Adrenal gland (tissue), 12 donors: Measurements from ENCODE around the gene TROAP. TPM values are rescaled to one million over a fixed set of nuclear protein-coding genes. Genes with fewer than 3 reads are reported as not detected.

Experiments used
- DNase-seq, 7 donors: peaks; one replicate each; pipeline ENCODE4 v3.0.0-alpha.2; 2019 to 2020
- H3K27ac ChIP-seq, 5 donors: fragments of 200-600 bp; sonication (generic) in 4 of 5; 1 replicate in 3 of 5; 2 replicates in 2 of 5; pipeline versions ENCODE4 v1.5.1 to v1.8.0; 2016 to 2020; ENCODE audit warnings: mild to moderate bottlenecking in 1 of 5
- H3K27me3 ChIP-seq: fragments of 200-600 bp; 2 replicates; pipeline ENCODE4 v1.8.0; 2021
- H3K36me3 ChIP-seq, 2 donors: fragments of 200-600 bp; replicated peaks in 1 of 2; 1 replicate in 1 of 2; 2 replicates in 1 of 2; pipeline versions ENCODE4 v1.5.1 to v1.8.0; 2018 to 2022
- H3K4me1 ChIP-seq, 2 donors: fragments of 200-600 bp; replicated peaks in 1 of 2; 1 replicate in 1 of 2; 2 replicates in 1 of 2; pipeline versions ENCODE4 v1.5.1 to v1.8.0; 2018 to 2021
- H3K4me3 ChIP-seq, 4 donors: fragments of 200-600 bp; sonication (generic) in 3 of 4; one replicate each; pipeline ENCODE4 v1.5.1; 2016 to 2018
- H3K9me3 ChIP-seq, 3 donors: fragments of 200-600 bp; sonication (generic) in 1 of 3; replicated peaks in 1 of 3; 1 replicate in 2 of 3; 2 replicates in 1 of 3; pipeline versions ENCODE4 v1.5.1 to v1.8.0; 2016 to 2021
- POLR2A ChIP-seq, 2 donors: fragments of 450-650 bp; IDR thresholded peaks; one replicate each; pipeline ENCODE4 v1.6.1; 2017; ENCODE audit warnings: antibody characterized with exemption in 2 of 2, mild to moderate bottlenecking in 2 of 2, moderate library complexity in 1 of 2
- WGBS, 4 donors: extraction: QIAGEN DNeasy Blood & Tissue Kit in 2 of 4; methylation state at CpG; one replicate each; pipeline versions ENCODE4 v1.1.5 to v1.1.7; 2013 to 2017; 5-methylcytosine and 5-hydroxymethylcytosine counted together
- intact Hi-C, 2 donors: fragments of 100-400 bp; cut with DNase I; formaldehyde crosslinking; loops; one replicate each; pipeline versions ENCODE4 v1.14.1 to v1.15.0; 2022 to 2023
- polyA plus RNA-seq, 3 donors: library from polyadenylated mRNA; stranded (reverse); fragments of 200-250 nt in 2 of 3; fragments of 350-450 nt in 1 of 3; fragmentation: Illumina TruSeq in 1 of 3; extraction: RNeasy Lipid Tissue Mini Kit (QIAGEN cat#74804) in 1 of 3; gene quantifications; one replicate each; pipeline ENCODE4 v1.2.3, GENCODE V29; 2013 to 2014
- total RNA-seq, 9 donors: library from RNA; depleted of rRNA in 4 of 9; stranded (reverse); fragments of >200 nt in 4 of 9; fragments of 120-200 nt in 1 of 9; fragmentation: NEBNext Ultra II Directional in 1 of 9; extraction: Animal tissue kit (Norgen Biotek cat#: 25700) in 1 of 9; gene quantifications; one replicate each; pipeline versions ENCODE4 v1.1.0 to v1.2.4, GENCODE V29; 2013 to 2023
- TF ChIP-seq, protein P1 (sequence below), 6 experiments: fragments of 450-650 bp in 4 of 6; fragments of 200-600 bp in 2 of 6; sonication (generic) in 1 of 6; IDR thresholded peaks; 1 replicate in 5 of 6; 2 replicates in 1 of 6; pipeline versions ENCODE4 v1.5.1 to v1.8.0; 2016 to 2021; ENCODE audit warnings: antibody characterized with exemption in 6 of 6, mild to moderate bottlenecking in 2 of 6, moderate library complexity in 1 of 6
- donor health status: healthy with polysubstance abuse.
- donor health status: Bipolar disorder and iron deficiency.
- donor health status: DM: yes; HTN: yes; CAD: no.
- donor health status: DM: no; HTN: no; CAD: no.
- donor health status: DM: no; HTN: no; CAD: no.
- donor health status: DM: yes; HTN: yes; CAD: no.

Gene TROAP
- total and polyA plus RNA-seq, 12 donors = 0.53 to 9.5 (median 1.8) TPM; not detected in 1

- intact Hi-C loops = no loop called here
- peaks cover 21% of the 10 kb centered on the region for H3K27me3 ChIP-seq
- no peak overlapping the region for H3K27ac ChIP-seq
- H3K36me3 ChIP-seq = no peaks in the 10 kb centered on the region
- 3 to 12% (median 6%) methylated on average over 11 to 33 of the region's 33 CpGs for WGBS, 4 donors
- H3K4me1 ChIP-seq = peaks cover 40 to 60% of the 10 kb centered on the region in 2 donors
- TF ChIP-seq POLR2A (IDR thresholded peaks at IDR 0.05) = no peak
- TF ChIP-seq, protein P1, sequence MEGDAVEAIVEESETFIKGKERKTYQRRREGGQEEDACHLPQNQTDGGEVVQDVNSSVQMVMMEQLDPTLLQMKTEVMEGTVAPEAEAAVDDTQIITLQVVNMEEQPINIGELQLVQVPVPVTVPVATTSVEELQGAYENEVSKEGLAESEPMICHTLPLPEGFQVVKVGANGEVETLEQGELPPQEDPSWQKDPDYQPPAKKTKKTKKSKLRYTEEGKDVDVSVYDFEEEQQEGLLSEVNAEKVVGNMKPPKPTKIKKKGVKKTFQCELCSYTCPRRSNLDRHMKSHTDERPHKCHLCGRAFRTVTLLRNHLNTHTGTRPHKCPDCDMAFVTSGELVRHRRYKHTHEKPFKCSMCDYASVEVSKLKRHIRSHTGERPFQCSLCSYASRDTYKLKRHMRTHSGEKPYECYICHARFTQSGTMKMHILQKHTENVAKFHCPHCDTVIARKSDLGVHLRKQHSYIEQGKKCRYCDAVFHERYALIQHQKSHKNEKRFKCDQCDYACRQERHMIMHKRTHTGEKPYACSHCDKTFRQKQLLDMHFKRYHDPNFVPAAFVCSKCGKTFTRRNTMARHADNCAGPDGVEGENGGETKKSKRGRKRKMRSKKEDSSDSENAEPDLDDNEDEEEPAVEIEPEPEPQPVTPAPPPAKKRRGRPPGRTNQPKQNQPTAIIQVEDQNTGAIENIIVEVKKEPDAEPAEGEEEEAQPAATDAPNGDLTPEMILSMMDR (IDR thresholded peaks at IDR 0.05) = no peak
- peak overlapping the region in 1 of 4 donors; percentile 44 for H3K4me3 ChIP-seq
- H3K9me3 ChIP-seq = no peaks in the 10 kb centered on the region
- peak in 2 of 7 donors; percentile 30 to 53 for DNase-seq
Measured at GRCh38 chr12:49342914-49343731, 20.1 kb downstream of the TROAP start.

GRCh38 chr12:49344486-49345050, 21.5 kb downstream of the TROAP start:
- Histone ChIP-seq H3K27ac (no peak overlapping the region), H3K27me3 (peaks cover 30% of the 10 kb centered on the region), H3K4me3 (peak overlapping the region in 1 of 4 donors; percentile 26), H3K36me3 (no peaks in the 10 kb centered on the region), H3K4me1 (peaks cover 40 to 57% of the 10 kb centered on the region in 2 donors), H3K9me3 (no peaks in the 10 kb centered on the region)
- WGBS, 4 donors = 31 to 53% (median 42%) methylated on average over 9 to 15 of the region's 15 CpGs
- intact Hi-C loops = no loop called here
- no peak for TF ChIP-seq POLR2A (IDR thresholded peaks at IDR 0.05)
- DNase-seq = peak in 2 of 7 donors; percentile 17 to 33

DNA sequence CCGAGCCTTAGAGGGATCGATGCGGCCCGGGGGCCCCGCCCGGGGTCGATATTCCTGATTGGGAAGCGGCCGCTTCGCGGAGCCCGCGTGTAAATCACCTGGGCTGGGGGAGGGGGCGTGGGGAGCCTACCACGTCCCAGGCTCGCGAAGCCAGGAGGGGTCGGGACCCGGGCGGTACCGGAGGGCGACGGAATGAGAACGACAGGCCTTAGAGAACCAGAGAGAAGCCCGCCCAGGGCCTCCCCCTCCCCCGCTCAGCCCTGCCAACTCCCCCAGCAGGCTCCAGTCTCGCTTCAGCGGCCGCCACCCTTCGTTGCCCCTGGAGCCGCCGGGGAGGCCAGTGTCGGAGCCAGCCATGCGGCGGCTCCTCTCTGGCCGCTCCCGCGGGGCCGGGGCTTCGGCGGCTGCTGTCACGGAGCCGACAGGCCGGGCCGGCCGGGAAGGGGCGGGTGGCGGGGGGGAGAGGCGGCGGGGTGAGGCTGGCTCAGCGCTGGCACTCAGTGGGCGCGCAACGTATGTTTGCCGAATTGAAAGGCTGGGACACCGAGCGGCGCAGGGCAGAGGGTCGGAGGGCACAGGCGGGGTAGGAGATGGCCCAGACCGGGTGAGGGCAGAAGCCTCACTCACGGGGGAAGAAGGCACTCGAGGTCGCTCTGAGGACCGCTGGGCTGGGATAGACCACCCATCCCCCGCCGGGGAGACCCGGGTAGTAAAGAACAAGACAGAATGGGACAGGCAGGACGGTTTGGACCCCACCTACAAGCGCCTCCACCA, 22.2 kb downstream of the TROAP start:
- intact Hi-C loops = no loop called here
- peaks cover 30% of the 10 kb centered on the region for H3K27me3 ChIP-seq

GRCh38 chr12:49345825-49346658, 23.0 kb downstream of the TROAP start:
- Histone ChIP-seq H3K4me1 (peaks cover 40 to 53% of the 10 kb centered on the region in 2 donors), H3K36me3 (no peaks in the 10 kb centered on the region), H3K27ac (no peak overlapping the region), H3K4me3 (peak overlapping the region in 2 of 4 donors; percentile 6 to 55), H3K27me3 (peaks cover 33% of the 10 kb centered on the region), H3K9me3 (no peaks in the 10 kb centered on the region)
- DNase-seq = peak in 2 of 7 donors; percentile 18 to 42
- intact Hi-C loops = no loop called here
- TF ChIP-seq, protein P1 (IDR thresholded peaks at IDR 0.05) = no peak
- TF ChIP-seq POLR2A (IDR thresholded peaks at IDR 0.05) = no peak
- 3 to 6% (median 5%) methylated on average over 53 to 61 of the region's 61 CpGs for whole genome bisulfite sequencing, 4 donors

More for the DNA sequence above, 22.2 kb downstream of the TROAP start:
- Histone ChIP-seq H3K27ac (no peak overlapping the region), H3K9me3 (no peaks in the 10 kb centered on the region), H3K4me3 (peak overlapping the region in 2 of 4 donors; percentile 26 to 55), H3K36me3 (no peaks in the 10 kb centered on the region), H3K4me1 (peaks cover 40 to 53% of the 10 kb centered on the region in 2 donors)
- 1 to 5% (median 4%) methylated on average over 11 to 70 of the region's 70 CpGs for WGBS, 4 donors
- TF ChIP-seq, protein P1 (IDR thresholded peaks at IDR 0.05) = no peak
- TF ChIP-seq POLR2A (IDR thresholded peaks at IDR 0.05) = no peak
- DNase-seq = peak in 3 of 7 donors; percentile 33 to 53 (median 41)
